NCI-H146 treated with DMSO at 0.1 percent for 48 hours (cell line): ENCODE data around the gene DNAL1.

Source experiments
- DNase-seq: peaks from one replicate; lab custom pipeline; 2025; ENCODE audit not compliant: unreplicated experiment; lab: John Stamatoyannopoulos, UW

Gene DNAL1

DNA sequence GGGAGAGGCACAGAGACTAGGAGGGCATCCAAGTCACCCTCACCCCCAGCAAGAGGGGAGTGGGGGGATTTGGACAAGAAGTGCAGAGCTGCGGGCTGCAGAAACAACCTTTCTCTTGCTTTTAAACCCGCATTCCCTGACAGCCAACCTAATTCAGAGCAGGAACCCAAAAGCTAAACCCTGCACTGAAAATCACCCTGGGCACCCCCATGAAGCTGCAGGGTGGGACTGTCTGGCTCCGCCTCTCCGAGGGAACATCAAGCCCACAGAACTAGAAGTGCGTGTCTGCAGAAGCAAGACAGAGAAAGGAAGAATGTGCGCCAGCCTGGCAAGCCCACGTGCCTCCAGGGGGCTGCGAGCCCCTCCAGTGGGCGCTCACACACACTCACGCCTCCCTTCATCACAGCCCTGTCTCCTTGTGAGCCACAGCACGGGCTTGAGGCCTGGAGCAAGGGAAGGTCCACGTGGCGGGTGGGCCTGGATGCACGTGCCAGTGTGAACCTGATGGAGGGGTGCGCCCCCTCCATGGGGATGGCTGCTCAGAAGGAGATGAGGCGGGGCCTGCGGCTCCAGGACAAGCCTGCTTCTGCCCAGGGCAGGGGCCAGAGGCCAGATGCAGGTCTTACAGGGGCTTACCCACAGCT, 97.2 kb downstream of the DNAL1 start:
- no peak for DNase-seq

GRCh38 chr14:73742520-73743238, 97.9 kb downstream of the DNAL1 start:
- DNase-seq, result no peak

DNA sequence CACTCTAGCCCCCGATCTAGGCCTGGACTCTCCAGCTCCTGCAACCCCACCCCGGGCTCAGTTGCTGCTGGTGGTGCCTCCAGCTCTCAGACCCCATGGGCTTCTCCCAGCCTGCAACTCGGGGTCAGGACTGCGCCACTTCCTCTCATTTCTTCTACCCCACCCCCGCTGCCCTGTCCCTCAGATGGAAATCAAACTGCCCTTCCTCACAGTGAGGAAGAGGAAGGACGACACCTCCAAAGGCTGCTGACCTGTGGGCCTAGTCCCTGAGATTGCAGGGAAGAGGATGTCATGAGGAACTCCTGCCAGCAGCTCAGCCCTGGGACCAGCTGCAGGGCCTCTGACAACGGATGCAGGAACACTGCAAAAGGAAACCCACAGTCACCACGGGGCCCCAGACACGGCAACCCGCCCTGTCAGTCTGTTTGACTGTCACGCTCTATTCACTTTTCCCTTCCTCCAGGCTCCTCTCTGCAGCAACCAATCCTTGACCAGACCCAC, 98.7 kb downstream of the DNAL1 start:
- no peak for DNase-seq

- no peak for DNase-seq
Measured at GRCh38 chr14:73744175-73744867, 99.5 kb downstream of the DNAL1 start.

GRCh38 chr14:73744874-73745529, 100.2 kb downstream of the DNAL1 start:
- DNase-seq, result no peak

- no peak for DNase-seq
Measured at GRCh38 chr14:73745571-73746519, 101.1 kb downstream of the DNAL1 start.

GRCh38 chr14:73746520-73747378, 102.0 kb downstream of the DNAL1 start:
- no peak for DNase-seq

GRCh38 chr14:73747379-73748211, 102.8 kb downstream of the DNAL1 start:
- DNase-seq, result no peak

DNA sequence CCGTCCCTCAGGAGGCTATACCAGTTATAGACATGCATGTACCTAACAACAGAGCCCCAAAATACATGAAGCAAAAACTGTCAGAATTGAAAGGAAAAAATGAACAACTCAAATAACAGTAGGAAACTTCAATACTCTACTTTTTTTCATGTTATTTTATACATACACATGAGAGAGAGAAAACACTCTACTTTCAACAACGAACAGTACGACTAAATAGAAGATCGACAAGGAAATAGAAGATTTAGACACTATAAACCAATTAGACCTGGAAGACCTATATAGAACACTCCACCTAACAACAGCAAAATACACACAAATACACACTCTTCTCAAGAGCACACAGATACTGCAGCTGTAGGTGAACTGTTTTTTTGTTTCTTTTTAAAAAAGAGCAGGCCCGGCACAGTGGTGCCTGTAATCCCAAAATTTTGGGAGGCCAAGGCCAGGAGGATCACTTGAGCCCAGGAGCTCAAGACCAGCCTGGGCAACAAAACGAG, 104.1 kb downstream of the DNAL1 start:
- no peak for DNase-seq

DNA sequence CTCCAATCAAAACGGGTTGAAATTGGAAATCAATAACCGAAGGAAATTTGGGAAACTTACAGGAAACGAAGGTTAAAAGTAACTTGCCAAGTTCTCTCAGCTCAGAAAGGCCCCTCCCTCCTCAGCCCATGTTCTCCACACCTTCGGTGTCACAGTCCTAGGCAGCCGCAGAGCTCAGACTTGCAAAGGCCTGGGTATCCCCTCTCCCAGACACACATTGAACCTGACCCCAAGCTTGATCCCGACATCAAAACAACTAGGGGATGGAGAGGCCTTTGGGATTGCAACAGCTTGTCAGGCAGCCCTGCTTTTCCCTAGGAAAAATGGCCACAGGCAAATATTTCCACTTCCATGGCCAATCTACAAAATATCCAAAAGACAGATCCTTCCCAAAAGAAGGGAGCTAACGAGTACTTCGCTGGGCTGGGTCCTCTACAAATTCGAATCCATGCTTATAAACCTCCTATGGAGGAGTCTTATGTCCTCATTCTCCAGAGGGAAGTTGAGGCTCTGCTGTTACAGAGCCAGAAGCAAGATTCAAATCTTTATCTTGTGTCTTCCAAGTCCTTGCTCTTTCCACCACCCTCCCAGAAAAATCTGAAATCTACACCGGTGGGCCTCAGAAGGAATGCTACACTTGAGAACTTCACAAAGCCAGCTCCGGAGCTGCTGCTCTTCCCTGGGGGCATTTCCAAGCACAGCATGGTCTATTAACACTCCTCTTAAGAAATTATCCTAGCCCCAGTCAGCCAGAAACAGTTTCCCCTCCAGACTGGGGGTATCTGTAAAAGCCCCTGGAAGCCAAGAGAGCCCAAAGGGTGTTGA, 105.1 kb downstream of the DNAL1 start:
- DNase-seq, result no peak

- no peak for DNase-seq
Measured at GRCh38 chr14:73750531-73750901, 105.7 kb downstream of the DNAL1 start.

- no peak for DNase-seq
Measured at GRCh38 chr14:73751157-73751691, 106.4 kb downstream of the DNAL1 start.

DNA sequence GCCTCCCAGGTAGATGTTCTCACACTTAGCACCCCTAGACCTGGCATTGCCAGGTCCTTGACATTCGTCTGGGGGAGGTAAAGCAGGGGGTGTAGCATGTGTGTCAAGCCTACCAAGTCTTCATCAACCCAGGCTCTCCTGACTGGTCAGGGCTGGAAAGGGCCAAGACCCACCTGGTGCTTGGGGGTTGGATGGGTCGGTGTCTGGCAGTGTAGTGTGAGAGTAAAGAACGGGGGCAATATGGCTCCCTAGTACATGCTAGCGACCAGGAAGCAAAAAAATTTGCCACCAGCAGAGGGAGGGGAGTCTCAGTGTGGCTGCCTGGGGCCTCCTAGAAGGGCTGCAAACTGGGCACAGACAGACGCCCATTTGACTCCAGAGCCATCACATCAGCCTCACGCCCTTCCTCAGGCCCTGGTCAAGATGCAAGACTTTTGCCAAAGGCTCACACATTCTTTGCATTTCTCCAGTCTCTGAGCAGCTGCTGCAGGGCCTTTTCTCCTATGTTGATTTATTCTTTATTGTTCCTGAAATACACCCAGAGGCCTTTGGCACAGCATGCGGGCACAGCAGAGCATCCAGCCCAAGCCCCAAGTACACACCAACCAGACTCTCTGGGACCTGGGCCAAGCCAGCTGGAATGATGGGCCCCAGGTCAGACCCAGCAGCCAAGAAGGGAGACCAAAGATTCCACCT, 107.7 kb downstream of the DNAL1 start:
- DNase-seq, result no peak
